HFFc6 (cell line): Measurements from ENCODE around the gene TIRAP. TPM values are rescaled to one million over a fixed set of nuclear protein-coding genes. Genes with fewer than 3 reads are reported as not detected.

Experiments used
- DNase-seq: peaks from one replicate; pipeline ENCODE4 v3.0.0-alpha.2; 2018
- H3K27ac Mint-ChIP-seq: 2 replicates; pipeline ENCODE4 v1.8.0; 2020; ENCODE audit warnings: mild to moderate bottlenecking, mixed read lengths
- H3K27me3 Mint-ChIP-seq: 2 replicates; pipeline ENCODE4 v1.8.0; 2021; ENCODE audit warnings: mild to moderate bottlenecking, moderate library complexity, mixed read lengths; ENCODE audit not compliant: insufficient read depth
- H3K36me3 Mint-ChIP-seq: 2 replicates; pipeline ENCODE4 v1.8.0; 2021; ENCODE audit warnings: low read depth, mixed read lengths
- H3K4me1 Mint-ChIP-seq: 2 replicates; pipeline ENCODE4 v1.8.0; 2020; ENCODE audit warnings: low read depth, mixed read lengths
- H3K4me3 Mint-ChIP-seq: 2 replicates; pipeline ENCODE4 v1.8.0; 2020; ENCODE audit warnings: mild to moderate bottlenecking, moderate library complexity, mixed read lengths
- H3K9me3 Mint-ChIP-seq: 2 replicates; pipeline ENCODE4 v1.8.0; 2020; ENCODE audit warnings: mild to moderate bottlenecking, mixed read lengths
- CTCF ChIP-seq: fragments of 200-600 bp; sonication (generic); IDR thresholded peaks from 2 replicates; pipeline ENCODE4 v1.5.0; 2021; ENCODE audit warnings: antibody characterized with exemption, mild to moderate bottlenecking
- total RNA-seq, 6 experiments: library from RNA; stranded (reverse); fragmentation: NEBNext Ultra II Directional; extraction: Animal tissue kit (Norgen Biotek cat#: 25700); gene quantifications; 2 replicates in 1 of 6; 3 replicates in 5 of 6; pipeline ENCODE4 v1.2.3, GENCODE V29; 2021

Gene TIRAP
- total RNA-seq, 6 experiments from 2014 or later: 7.6 to 9.7 (median 8.2) TPM

- H3K4me1 Mint-ChIP-seq: peaks cover 37% of the 10 kb centered on the region
- no peaks in the 10 kb centered on the region; the same call in 1 of the 2 replicates for H3K27me3 Mint-ChIP-seq
- TF ChIP-seq CTCF: no peak
- H3K27ac Mint-ChIP-seq: no peak overlapping the region
- H3K9me3 Mint-ChIP-seq: no peaks in the 10 kb centered on the region
- H3K36me3 Mint-ChIP-seq: peaks cover 44% of the 10 kb centered on the region
- no peak for DNase-seq
- H3K4me3 Mint-ChIP-seq: no peak overlapping the region
These were observed 26.7 kb upstream of the TIRAP start for GRCh38 chr11:126256216-126256615.

- DNase-seq: no peak
- peak overlapping the region; percentile 42; the same call in 1 of the 2 replicates for H3K27ac Mint-ChIP-seq
- no peaks in the 10 kb centered on the region for H3K27me3 Mint-ChIP-seq
- H3K9me3 Mint-ChIP-seq: no peaks in the 10 kb centered on the region
- peaks cover 43% of the 10 kb centered on the region for H3K36me3 Mint-ChIP-seq
- peaks cover 37% of the 10 kb centered on the region for H3K4me1 Mint-ChIP-seq
- TF ChIP-seq CTCF: no peak
- peak overlapping the region; percentile 23; the same call in 1 of the 2 replicates for H3K4me3 Mint-ChIP-seq
These were observed 25.7 kb upstream of the TIRAP start for GRCh38 chr11:126257144-126257543.

DNA sequence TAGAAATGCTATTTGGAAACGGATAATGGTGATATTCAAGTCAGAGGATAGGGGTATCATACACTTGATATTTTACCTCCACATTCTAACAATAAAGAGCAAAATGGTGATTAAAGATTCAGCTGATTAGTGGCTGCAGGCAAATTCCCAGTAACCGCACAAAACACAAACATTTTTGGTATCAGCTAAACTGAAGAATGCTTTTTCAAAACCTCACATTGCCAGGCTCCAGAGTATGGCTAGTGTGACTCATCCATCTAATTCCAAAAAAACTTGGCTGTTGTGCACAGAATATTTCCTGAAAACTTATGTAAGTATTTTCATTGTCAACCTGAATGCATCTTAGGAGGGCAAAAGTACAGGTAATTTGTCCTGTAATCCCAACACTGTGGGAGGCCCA lies 25.1 kb upstream of the TIRAP start:
- Mint-ChIP-seq H3K27me3 (no peaks in the 10 kb centered on the region), H3K9me3 (no peaks in the 10 kb centered on the region), H3K36me3 (peaks cover 40% of the 10 kb centered on the region), H3K4me3 (peak overlapping the region; percentile 23; the same call in 1 of the 2 replicates), H3K4me1 (peaks cover 37% of the 10 kb centered on the region), H3K27ac (peak overlapping the region; percentile 60)
- no peak for TF ChIP-seq CTCF
- peak; percentile 74 for DNase-seq

DNA sequence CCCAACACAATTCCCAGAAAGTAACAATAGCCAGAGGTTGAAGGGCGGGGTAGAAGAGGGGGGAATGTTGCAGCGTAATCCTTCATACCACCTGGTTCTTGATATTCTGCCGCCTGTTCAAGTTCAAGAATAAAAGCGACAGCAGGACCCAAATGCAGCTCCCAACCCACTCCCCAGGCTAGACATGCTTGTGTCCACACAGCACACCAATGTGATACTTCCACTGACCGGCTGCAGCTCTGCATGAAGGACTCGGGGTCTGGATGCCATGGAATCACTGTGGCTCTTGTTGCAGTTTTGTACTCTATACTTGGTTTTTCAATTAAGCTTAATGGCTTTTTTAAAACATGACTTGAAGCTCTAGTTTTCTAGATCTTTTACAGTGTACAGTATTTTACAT lies 20.7 kb upstream of the TIRAP start:
- TF ChIP-seq CTCF: no peak
- H3K4me3 Mint-ChIP-seq: no peak overlapping the region
- H3K36me3 Mint-ChIP-seq: peaks cover 58% of the 10 kb centered on the region
- H3K4me1 Mint-ChIP-seq: peaks cover 33% of the 10 kb centered on the region
- H3K27me3 Mint-ChIP-seq: peaks cover 4% of the 10 kb centered on the region; the same call in 1 of the 2 replicates
- H3K27ac Mint-ChIP-seq: no peak overlapping the region
- DNase-seq: no peak
- H3K9me3 Mint-ChIP-seq: no peaks in the 10 kb centered on the region

DNA sequence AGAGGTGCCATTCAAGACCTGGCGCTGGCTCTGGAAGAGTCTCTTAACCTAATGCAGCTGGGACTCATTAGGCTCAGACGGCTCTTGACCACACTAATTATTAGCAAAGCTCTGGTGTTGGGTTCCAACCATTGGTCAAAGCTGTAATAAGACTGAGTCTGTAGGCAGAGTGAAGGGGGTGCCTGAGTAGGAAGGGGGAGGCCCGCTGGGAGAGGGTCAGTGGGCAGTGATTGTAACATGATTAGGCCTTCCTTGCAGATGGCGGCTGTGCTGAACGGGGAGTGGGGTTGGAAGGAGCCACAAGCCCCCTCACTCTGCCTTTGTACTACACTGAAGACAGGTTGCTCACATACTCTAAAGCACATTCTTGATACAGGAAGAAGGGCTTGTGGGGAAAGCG lies 19.4 kb upstream of the TIRAP start:
- H3K4me1 Mint-ChIP-seq: peaks cover 29% of the 10 kb centered on the region

More for the DNA sequence above, 19.4 kb upstream of the TIRAP start:
- no peak overlapping the region for H3K4me3 Mint-ChIP-seq
- no peak overlapping the region for H3K27ac Mint-ChIP-seq
- H3K36me3 Mint-ChIP-seq: peaks cover 66% of the 10 kb centered on the region
- TF ChIP-seq CTCF: no peak
- H3K9me3 Mint-ChIP-seq: no peaks in the 10 kb centered on the region
- no peak for DNase-seq
- peaks cover 4% of the 10 kb centered on the region; the same call in 1 of the 2 replicates for H3K27me3 Mint-ChIP-seq
